NT2/D1 (cell line): ENCODE results near the gene TRIM31.

ENCODE experiments used
- DNase-seq: peaks from one replicate; pipeline ENCODE4 v3.0.0-alpha.2; 2011; ENCODE audit warnings: low read depth, low spot score
- H3K27me3 ChIP-seq: 2 replicates; pipeline ENCODE4 v1.6.0; 2011; ENCODE audit warnings: mild to moderate bottlenecking; ENCODE audit not compliant: insufficient read length, insufficient read depth
- H3K36me3 ChIP-seq: 2 replicates; pipeline ENCODE4 v1.6.1; 2011; ENCODE audit warnings: mild to moderate bottlenecking, low read length, mixed read lengths; ENCODE audit not compliant: insufficient read depth, insufficient read length
- H3K4me1 ChIP-seq: 2 replicates; pipeline ENCODE4 v1.5.1; 2011; ENCODE audit not compliant: insufficient read depth, insufficient read length
- H3K4me3 ChIP-seq: 2 replicates; pipeline ENCODE4 v1.5.1; 2011; ENCODE audit warnings: low read depth; ENCODE audit not compliant: insufficient read length
- H3K9ac ChIP-seq: 2 replicates; pipeline ENCODE4 v1.6.0; 2011; ENCODE audit warnings: low read depth; ENCODE audit not compliant: insufficient read length
- H3K9me3 ChIP-seq: 2 replicates; pipeline ENCODE4 v1.5.1; 2011; ENCODE audit warnings: mild to moderate bottlenecking, low read length; ENCODE audit not compliant: insufficient read depth
- SUZ12 ChIP-seq: IDR thresholded peaks from 2 replicates; pipeline ENCODE4 v1.6.1; 2011; ENCODE audit not compliant: insufficient read length, insufficient read depth; ENCODE audit errors: extremely low read depth
- YY1 ChIP-seq: IDR thresholded peaks from 2 replicates; pipeline ENCODE4 v1.6.1; 2011; ENCODE audit not compliant: insufficient read length, insufficient read depth
- ZNF274 ChIP-seq: IDR thresholded peaks from 2 replicates; pipeline ENCODE4 v1.6.1; 2011; ENCODE audit warnings: mild to moderate bottlenecking, low read depth, low read length

The TRIM31 gene

GRCh38 chr6:30071081-30071818, 41.6 kb downstream of the TRIM31 start:
- Histone ChIP-seq H3K27me3 (peaks cover 24% of the 10 kb centered on the region), H3K36me3 (peaks cover 14% of the 10 kb centered on the region), H3K4me3 (no peak overlapping the region), H3K9me3 (no peaks in the 10 kb centered on the region), H3K9ac (no peak overlapping the region), H3K4me1 (peaks cover 13% of the 10 kb centered on the region)
- DNase-seq = no peak
- no peak for TF ChIP-seq ZNF274
- TF ChIP-seq SUZ12 = no peak
- no peak for TF ChIP-seq YY1

GRCh38 chr6:30067460-30068139, 45.3 kb downstream of the TRIM31 start:
- H3K27me3 ChIP-seq = peaks cover 4% of the 10 kb centered on the region
- H3K9me3 ChIP-seq = no peaks in the 10 kb centered on the region
- H3K36me3 ChIP-seq = peaks cover 25% of the 10 kb centered on the region
- TF ChIP-seq SUZ12 = no peak
- TF ChIP-seq YY1 = no peak
- TF ChIP-seq ZNF274 = no peak
- H3K4me3 ChIP-seq = peak overlapping the region; percentile 68
- H3K4me1 ChIP-seq = peaks cover 2% of the 10 kb centered on the region
- H3K9ac ChIP-seq = peak overlapping the region; percentile 74
- DNase-seq = peak; percentile 68

- Histone ChIP-seq H3K4me1 (peaks cover 2% of the 10 kb centered on the region), H3K36me3 (peaks cover 25% of the 10 kb centered on the region), H3K9ac (peak within 1 kb of the TSS; percentile 83), H3K9me3 (no peaks in the 10 kb centered on the region), H3K27me3 (no peaks in the 10 kb centered on the region), H3K4me3 (peak within 1 kb of the TSS; percentile 68)
- DNase-seq = peak; percentile 93
- TF ChIP-seq SUZ12 = no peak
- no peak for TF ChIP-seq ZNF274
- TF ChIP-seq YY1 = no peak
Measured at GRCh38 chr6:30066577-30067459, 46.1 kb downstream of the TRIM31 start, which contains the start of gene PPP1R11. PPP1R11 (plus strand) TSS chr6:30067198; CDS start chr6:30067411, 213 bp downstream.

- Histone ChIP-seq H3K9me3 (no peaks in the 10 kb centered on the region), H3K27me3 (no peaks in the 10 kb centered on the region), H3K4me1 (no peaks in the 10 kb centered on the region), H3K9ac (peak overlapping the region; percentile 83), H3K4me3 (peak overlapping the region; percentile 59), H3K36me3 (peaks cover 25% of the 10 kb centered on the region)
- DNase-seq = no peak
- no peak for TF ChIP-seq YY1
- no peak for TF ChIP-seq ZNF274
- TF ChIP-seq SUZ12 = no peak
Measured at GRCh38 chr6:30066082-30066481, 46.8 kb downstream of the TRIM31 start.

- DNase-seq = no peak
- Histone ChIP-seq H3K4me3 (no peak overlapping the region), H3K4me1 (no peaks in the 10 kb centered on the region), H3K36me3 (peaks cover 13% of the 10 kb centered on the region), H3K27me3 (no peaks in the 10 kb centered on the region), H3K9ac (no peak overlapping the region), H3K9me3 (no peaks in the 10 kb centered on the region)
- TF ChIP-seq ZNF274 = no peak
- no peak for TF ChIP-seq YY1
- TF ChIP-seq SUZ12 = no peak
Measured at GRCh38 chr6:30063315-30063714, 49.6 kb downstream of the TRIM31 start.

DNA sequence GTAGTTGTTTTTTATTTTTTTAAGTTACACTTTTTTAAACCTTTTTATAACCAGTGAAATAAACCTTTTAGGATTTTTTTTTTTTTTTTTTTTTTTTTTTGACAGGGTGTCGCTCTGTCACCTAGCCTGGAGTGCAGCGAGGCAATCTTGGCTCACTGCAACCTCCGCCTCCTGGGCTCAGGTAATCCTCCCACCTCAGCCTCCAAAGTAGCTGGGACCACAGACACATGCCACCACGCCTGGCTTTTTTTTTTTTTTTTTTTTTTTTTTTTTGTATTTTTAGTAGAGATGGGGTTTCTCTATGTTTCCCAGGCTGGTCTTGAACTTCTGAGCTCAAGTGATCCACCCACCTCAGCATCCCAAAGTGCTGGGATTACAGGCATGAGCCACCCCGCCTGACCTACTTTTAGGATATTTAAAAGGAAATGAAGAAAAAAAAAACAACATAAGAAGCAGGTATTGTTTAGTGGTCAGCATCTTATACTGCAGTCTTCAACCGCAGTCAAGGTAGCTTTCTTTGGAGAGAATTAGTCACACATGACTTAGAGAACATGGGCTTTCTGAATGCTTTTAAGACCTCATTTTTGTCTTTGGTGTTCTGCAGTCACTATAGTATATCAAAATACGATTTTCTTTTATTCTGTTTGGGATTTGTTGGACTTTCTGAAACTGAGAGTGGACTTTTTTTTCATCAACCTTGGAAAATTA, 50.3 kb downstream of the TRIM31 start:
- Histone ChIP-seq H3K27me3 (no peaks in the 10 kb centered on the region), H3K4me1 (no peaks in the 10 kb centered on the region), H3K9ac (no peak overlapping the region), H3K9me3 (no peaks in the 10 kb centered on the region), H3K4me3 (no peak overlapping the region), H3K36me3 (peaks cover 19% of the 10 kb centered on the region)
- TF ChIP-seq YY1 (no peak), SUZ12 (no peak), ZNF274 (no peak)
- no peak for DNase-seq
